ENCODE measurements around the gene PAPPA2.

The PAPPA2 gene

DNA sequence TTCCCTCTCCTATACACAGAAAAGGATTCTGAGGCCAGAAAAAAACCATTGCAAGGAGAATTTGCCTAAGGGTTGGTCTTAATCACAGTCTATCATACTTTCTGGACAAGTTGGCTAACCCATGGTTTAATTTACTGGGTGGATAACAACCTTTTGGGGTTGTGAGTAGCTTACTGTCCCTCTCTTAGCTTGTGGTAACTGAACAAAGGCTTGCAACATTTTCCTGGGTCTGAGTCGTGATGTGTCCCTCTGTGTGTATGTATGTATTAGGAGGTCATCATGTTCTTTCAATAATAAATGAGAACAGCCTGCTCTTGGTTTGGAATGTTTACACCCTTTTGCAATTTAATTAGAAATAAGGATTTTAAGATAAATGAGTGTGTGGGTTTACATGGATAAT, 36.7 kb downstream of the PAPPA2 start:
- no peak overlapping the region for H3K9ac ChIP-seq (ENCODE audit: low read depth, low read length)
- H3K27me3 ChIP-seq (ENCODE audit: control insufficient read depth, insufficient read depth, low read length) = no peaks in the 10 kb centered on the region
- no peaks in the 10 kb centered on the region for H3K4me1 ChIP-seq (ENCODE audit: control insufficient read depth, insufficient read depth, low read length)
- no peaks in the 10 kb centered on the region for H3K9me3 ChIP-seq (ENCODE audit: control insufficient read depth, insufficient read depth, low read length)
- no peak overlapping the region for H3K4me3 ChIP-seq (ENCODE audit: low read depth, low read length)
- no peaks in the 10 kb centered on the region for H3K36me3 ChIP-seq (ENCODE audit: control insufficient read depth, insufficient read depth, low read length)
- no peak overlapping the region for H3K27ac ChIP-seq (ENCODE audit: low read depth, low read length)

DNA sequence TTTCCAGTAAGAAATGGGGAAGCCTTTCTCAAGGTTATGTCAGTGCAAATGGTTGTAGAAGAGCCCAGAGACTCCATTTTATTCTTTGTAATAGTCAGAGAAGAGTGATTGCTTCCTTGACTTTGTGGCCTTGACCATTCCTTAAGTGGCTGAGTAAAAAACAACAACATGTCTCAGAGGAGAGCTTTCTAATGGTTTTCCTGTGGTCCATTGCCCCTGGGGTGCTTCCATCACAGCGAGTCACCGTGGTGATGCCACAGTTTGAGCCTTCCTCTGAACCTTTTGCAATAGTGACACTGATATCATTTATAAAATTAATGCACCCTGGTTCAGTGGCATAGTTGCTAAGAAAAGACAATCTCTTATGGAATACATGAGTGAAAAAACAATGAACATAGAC, 38.6 kb downstream of the PAPPA2 start:
- H3K4me3 ChIP-seq (ENCODE audit: low read depth, low read length) = no peak overlapping the region
- no peak overlapping the region for H3K9ac ChIP-seq (ENCODE audit: low read depth, low read length)
- H3K36me3 ChIP-seq (ENCODE audit: control insufficient read depth, insufficient read depth, low read length) = no peaks in the 10 kb centered on the region
- H3K4me1 ChIP-seq (ENCODE audit: control insufficient read depth, insufficient read depth, low read length) = no peaks in the 10 kb centered on the region
- no peak overlapping the region for H3K27ac ChIP-seq (ENCODE audit: low read depth, low read length)
- H3K9me3 ChIP-seq (ENCODE audit: control insufficient read depth, insufficient read depth, low read length) = no peaks in the 10 kb centered on the region
- no peaks in the 10 kb centered on the region for H3K27me3 ChIP-seq (ENCODE audit: control insufficient read depth, insufficient read depth, low read length)

DNA sequence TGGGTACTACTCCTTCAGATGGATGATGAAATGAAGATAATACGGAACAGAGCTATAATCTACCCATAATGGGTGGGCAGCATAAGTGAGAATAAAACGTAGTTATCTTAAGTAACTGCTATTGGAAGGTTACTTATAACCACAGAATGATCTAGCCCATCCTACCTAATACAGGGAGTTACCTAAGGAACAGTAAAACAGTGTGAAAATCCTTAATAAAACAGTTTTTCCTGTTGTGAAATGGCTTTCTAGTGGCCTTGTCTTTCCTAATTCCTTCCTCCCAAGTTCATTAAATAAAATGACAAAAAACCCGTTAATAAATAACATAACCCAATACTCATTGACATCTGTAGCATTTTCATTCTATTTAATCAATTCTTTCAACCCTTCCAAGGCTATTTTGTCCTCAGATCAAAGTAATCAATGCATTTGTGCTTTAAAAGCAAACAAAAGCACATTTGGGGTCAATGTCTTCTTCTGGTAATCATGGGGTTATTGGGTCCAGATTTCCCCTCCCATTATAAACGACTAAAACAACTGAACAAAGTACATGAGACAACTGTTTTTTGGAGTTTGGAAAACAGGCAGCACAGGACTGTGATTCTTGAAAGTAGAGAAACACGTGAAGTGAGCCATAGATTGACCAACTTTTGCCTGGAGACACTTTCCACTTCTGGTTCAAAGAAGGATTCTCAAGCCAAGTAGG, 42.0 kb downstream of the PAPPA2 start:
- Histone ChIP-seq H3K36me3 (ENCODE audit: control insufficient read depth, insufficient read depth, low read length) (no peaks in the 10 kb centered on the region), H3K4me3 (ENCODE audit: low read depth, low read length) (no peak overlapping the region), H3K9me3 (ENCODE audit: control insufficient read depth, insufficient read depth, low read length) (no peaks in the 10 kb centered on the region), H3K9ac (ENCODE audit: low read depth, low read length) (no peak overlapping the region), H3K27me3 (ENCODE audit: control insufficient read depth, insufficient read depth, low read length) (no peaks in the 10 kb centered on the region), H3K27ac (ENCODE audit: low read depth, low read length) (no peak overlapping the region), H3K4me1 (ENCODE audit: control insufficient read depth, insufficient read depth, low read length) (no peaks in the 10 kb centered on the region)

- Histone ChIP-seq H3K9ac (ENCODE audit: low read depth, low read length) (no peak overlapping the region), H3K9me3 (ENCODE audit: control insufficient read depth, insufficient read depth, low read length) (no peaks in the 10 kb centered on the region), H3K27me3 (ENCODE audit: control insufficient read depth, insufficient read depth, low read length) (no peaks in the 10 kb centered on the region), H3K4me1 (ENCODE audit: control insufficient read depth, insufficient read depth, low read length) (no peaks in the 10 kb centered on the region), H3K27ac (ENCODE audit: low read depth, low read length) (no peak overlapping the region), H3K4me3 (ENCODE audit: low read depth, low read length) (no peak overlapping the region), H3K36me3 (ENCODE audit: control insufficient read depth, insufficient read depth, low read length) (no peaks in the 10 kb centered on the region)
Observed at GRCh38 chr1:176512966-176513365, 50.0 kb downstream of the PAPPA2 start.

- Histone ChIP-seq H3K4me1 (ENCODE audit: control insufficient read depth, insufficient read depth, low read length) (no peaks in the 10 kb centered on the region), H3K36me3 (ENCODE audit: control insufficient read depth, insufficient read depth, low read length) (no peaks in the 10 kb centered on the region), H3K27ac (ENCODE audit: low read depth, low read length) (no peak overlapping the region), H3K27me3 (ENCODE audit: control insufficient read depth, insufficient read depth, low read length) (no peaks in the 10 kb centered on the region), H3K9ac (ENCODE audit: low read depth, low read length) (no peak overlapping the region), H3K9me3 (ENCODE audit: control insufficient read depth, insufficient read depth, low read length) (no peaks in the 10 kb centered on the region), H3K4me3 (ENCODE audit: low read depth, low read length) (no peak overlapping the region)
Observed at GRCh38 chr1:176515310-176515709, 52.3 kb downstream of the PAPPA2 start.

DNA sequence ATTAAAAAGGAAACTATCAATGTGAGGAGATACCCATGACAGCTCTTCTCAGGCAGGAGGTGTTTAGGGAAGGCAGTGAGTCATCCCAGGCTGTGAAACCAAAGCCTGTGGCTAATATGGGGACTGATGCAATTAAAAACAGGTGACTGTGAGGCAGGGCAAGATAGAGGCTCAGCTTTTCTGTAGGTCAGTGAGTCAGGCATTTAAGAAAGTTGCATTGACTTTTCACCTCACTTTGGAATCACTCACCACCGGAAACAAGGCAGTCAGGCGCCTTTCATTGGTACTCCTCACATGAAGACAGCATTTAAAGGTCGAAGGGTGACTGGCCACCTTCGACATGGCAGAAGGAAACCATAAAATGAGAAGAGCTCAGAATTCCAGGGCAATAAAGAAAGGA, 54.5 kb downstream of the PAPPA2 start:
- Histone ChIP-seq H3K27me3 (ENCODE audit: control insufficient read depth, insufficient read depth, low read length) (no peaks in the 10 kb centered on the region), H3K36me3 (ENCODE audit: control insufficient read depth, insufficient read depth, low read length) (no peaks in the 10 kb centered on the region), H3K9ac (ENCODE audit: low read depth, low read length) (no peak overlapping the region), H3K9me3 (ENCODE audit: control insufficient read depth, insufficient read depth, low read length) (no peaks in the 10 kb centered on the region), H3K27ac (ENCODE audit: low read depth, low read length) (no peak overlapping the region), H3K4me1 (ENCODE audit: control insufficient read depth, insufficient read depth, low read length) (no peaks in the 10 kb centered on the region), H3K4me3 (ENCODE audit: low read depth, low read length) (no peak overlapping the region)

DNA sequence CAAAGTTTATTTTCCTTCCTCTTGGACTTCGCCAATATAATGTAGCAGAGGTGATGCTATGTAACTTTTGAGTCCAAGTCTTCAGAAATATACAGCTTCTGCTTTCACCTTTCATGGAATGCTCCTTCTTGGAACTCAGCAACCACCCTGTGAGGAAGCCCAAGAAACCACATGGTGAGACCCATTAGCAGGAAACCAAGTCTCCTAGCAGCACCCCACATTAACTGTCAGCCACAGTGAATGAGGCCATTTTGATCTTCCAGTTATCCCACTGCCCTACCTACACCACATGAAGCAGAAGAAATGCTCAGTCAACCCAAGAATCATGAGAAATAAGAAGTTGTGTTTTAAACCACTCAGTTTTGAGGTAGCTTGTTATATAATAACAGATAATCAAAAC, 58.2 kb downstream of the PAPPA2 start:
- no peaks in the 10 kb centered on the region for H3K27me3 ChIP-seq (ENCODE audit: control insufficient read depth, insufficient read depth, low read length)
- H3K27ac ChIP-seq (ENCODE audit: low read depth, low read length) = no peak overlapping the region
- H3K9me3 ChIP-seq (ENCODE audit: control insufficient read depth, insufficient read depth, low read length) = no peaks in the 10 kb centered on the region
- no peak overlapping the region for H3K4me3 ChIP-seq (ENCODE audit: low read depth, low read length)
- no peaks in the 10 kb centered on the region for H3K36me3 ChIP-seq (ENCODE audit: control insufficient read depth, insufficient read depth, low read length)
- H3K9ac ChIP-seq (ENCODE audit: low read depth, low read length) = no peak overlapping the region
- no peaks in the 10 kb centered on the region for H3K4me1 ChIP-seq (ENCODE audit: control insufficient read depth, insufficient read depth, low read length)

- H3K9ac ChIP-seq (ENCODE audit: low read depth, low read length) = no peak overlapping the region
- no peaks in the 10 kb centered on the region for H3K9me3 ChIP-seq (ENCODE audit: control insufficient read depth, insufficient read depth, low read length)
- H3K4me3 ChIP-seq (ENCODE audit: low read depth, low read length) = no peak overlapping the region
- no peaks in the 10 kb centered on the region for H3K27me3 ChIP-seq (ENCODE audit: control insufficient read depth, insufficient read depth, low read length)
- H3K36me3 ChIP-seq (ENCODE audit: control insufficient read depth, insufficient read depth, low read length) = no peaks in the 10 kb centered on the region
- H3K4me1 ChIP-seq (ENCODE audit: control insufficient read depth, insufficient read depth, low read length) = no peaks in the 10 kb centered on the region
- H3K27ac ChIP-seq (ENCODE audit: low read depth, low read length) = no peak overlapping the region
Observed at GRCh38 chr1:176522310-176522845, 59.4 kb downstream of the PAPPA2 start.

GRCh38 chr1:176529395-176530090, 66.6 kb downstream of the PAPPA2 start:
- no peak overlapping the region for H3K4me3 ChIP-seq (ENCODE audit: low read depth, low read length)
- H3K9me3 ChIP-seq (ENCODE audit: control insufficient read depth, insufficient read depth, low read length) = no peaks in the 10 kb centered on the region
- no peaks in the 10 kb centered on the region for H3K36me3 ChIP-seq (ENCODE audit: control insufficient read depth, insufficient read depth, low read length)
- no peaks in the 10 kb centered on the region for H3K27me3 ChIP-seq (ENCODE audit: control insufficient read depth, insufficient read depth, low read length)
- peaks cover 3% of the 10 kb centered on the region; the same call in 1 of the 2 replicates for H3K4me1 ChIP-seq (ENCODE audit: control insufficient read depth, insufficient read depth, low read length)
- H3K27ac ChIP-seq (ENCODE audit: low read depth, low read length) = no peak overlapping the region
- no peak overlapping the region for H3K9ac ChIP-seq (ENCODE audit: low read depth, low read length)

DNA sequence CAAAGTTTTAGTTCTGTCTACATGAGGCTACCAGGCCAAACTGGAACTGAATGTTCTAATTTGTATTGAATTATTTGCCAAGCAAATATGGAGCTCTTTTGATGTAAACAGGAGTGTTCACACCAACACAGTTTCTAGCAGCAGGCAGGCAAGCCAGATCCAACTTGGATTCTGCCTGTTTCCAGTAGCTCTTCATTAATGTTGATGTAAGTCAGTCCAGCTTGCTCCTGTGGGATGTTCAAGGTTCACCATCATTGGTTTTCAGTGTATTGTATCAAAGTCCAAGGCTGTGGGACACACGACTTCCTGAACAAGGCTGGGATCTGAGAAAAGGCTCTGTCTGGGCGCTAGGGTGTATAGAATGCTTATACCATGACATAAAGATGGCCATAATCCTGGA, 68.1 kb downstream of the PAPPA2 start:
- Histone ChIP-seq H3K9ac (ENCODE audit: low read depth, low read length) (no peak overlapping the region), H3K36me3 (ENCODE audit: control insufficient read depth, insufficient read depth, low read length) (no peaks in the 10 kb centered on the region), H3K4me3 (ENCODE audit: low read depth, low read length) (no peak overlapping the region), H3K27ac (ENCODE audit: low read depth, low read length) (no peak overlapping the region), H3K4me1 (ENCODE audit: control insufficient read depth, insufficient read depth, low read length) (peaks cover 3% of the 10 kb centered on the region; the same call in 1 of the 2 replicates), H3K27me3 (ENCODE audit: control insufficient read depth, insufficient read depth, low read length) (no peaks in the 10 kb centered on the region), H3K9me3 (ENCODE audit: control insufficient read depth, insufficient read depth, low read length) (no peaks in the 10 kb centered on the region)

All from HUES48 (cell line).